ENCODE results near the gene TBC1D30.

The TBC1D30 gene

DNA sequence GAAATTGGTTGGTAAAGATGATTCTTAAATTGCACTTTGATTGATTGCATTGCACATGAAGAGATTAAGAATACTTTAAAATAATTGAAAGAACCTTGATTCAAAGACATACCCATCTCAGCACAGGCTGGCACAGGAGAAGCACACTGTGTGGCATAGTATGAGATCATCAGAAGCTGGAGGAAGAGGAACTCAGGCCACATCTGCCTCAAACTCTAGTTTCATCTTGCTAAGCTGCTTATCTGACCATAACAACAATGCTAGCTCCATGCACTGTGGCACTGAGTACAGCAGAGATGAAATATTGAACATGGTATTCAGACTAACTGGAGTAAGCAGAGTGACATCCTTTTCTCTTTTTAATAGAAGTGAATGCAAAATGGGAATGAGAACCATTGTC is 99.1 kb downstream of the TBC1D30 start:
- no peak for TF ChIP-seq POLR2A (IDR thresholded peaks at IDR 0.05; ENCODE audit: low read depth, low read length)
- FAIRE-seq (no peak), DNase-seq (ENCODE audit: insufficient read length, low spot score) (no peak)
